HS-5 (cell line): Measurements from ENCODE around the gene CNTNAP2.
"Not testable (repeated sequence)": the region's sequence is repeated elsewhere in the genome, so short reads cannot be mapped to it uniquely, and the experiment has no call there.

Source experiments
- DNase-seq: peaks from one replicate; pipeline ENCODE4 v3.0.0-alpha.2; 2012; ENCODE audit warnings: low read depth

Gene CNTNAP2

DNA sequence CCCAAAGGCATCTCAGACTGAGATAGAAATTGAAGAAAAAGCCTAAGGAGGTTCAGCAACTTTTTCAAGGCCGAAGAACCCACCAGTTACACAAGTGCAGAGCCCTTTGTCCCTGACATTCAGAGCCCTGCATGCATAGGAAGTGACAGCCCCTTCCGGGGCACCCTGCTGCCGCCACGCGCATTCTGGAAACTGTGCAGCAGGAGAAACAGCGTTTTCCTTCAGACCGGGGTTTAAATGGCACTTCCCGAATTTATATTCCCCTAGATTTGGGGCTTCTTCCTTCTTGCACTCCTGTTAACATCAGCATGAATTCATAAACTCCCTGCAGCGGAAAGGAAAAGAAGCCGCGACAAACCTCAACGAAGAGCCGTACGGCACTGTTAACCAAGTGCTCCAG, 2283.5 kb downstream of the CNTNAP2 start:
- DNase-seq = no peak

DNA sequence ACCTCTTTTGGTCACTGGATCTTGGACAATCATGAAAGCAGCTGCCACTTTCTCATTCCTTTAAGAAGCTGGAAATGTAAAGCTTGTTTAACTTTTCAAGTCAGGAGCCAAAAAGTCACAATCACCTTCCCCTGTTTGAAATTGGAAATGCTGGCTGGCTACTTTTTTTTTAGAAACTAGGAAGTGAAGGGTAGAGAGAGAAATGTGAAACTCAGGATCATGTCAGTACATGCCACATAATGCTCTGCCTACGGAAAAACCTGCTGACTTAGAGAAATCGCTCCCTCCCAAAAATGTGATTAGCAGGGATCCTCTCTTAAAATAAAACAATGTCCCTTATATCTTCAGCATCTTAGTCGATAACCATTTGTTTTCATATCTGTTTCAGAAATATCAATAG, 2285.6 kb downstream of the CNTNAP2 start:
- no peak for DNase-seq

DNA sequence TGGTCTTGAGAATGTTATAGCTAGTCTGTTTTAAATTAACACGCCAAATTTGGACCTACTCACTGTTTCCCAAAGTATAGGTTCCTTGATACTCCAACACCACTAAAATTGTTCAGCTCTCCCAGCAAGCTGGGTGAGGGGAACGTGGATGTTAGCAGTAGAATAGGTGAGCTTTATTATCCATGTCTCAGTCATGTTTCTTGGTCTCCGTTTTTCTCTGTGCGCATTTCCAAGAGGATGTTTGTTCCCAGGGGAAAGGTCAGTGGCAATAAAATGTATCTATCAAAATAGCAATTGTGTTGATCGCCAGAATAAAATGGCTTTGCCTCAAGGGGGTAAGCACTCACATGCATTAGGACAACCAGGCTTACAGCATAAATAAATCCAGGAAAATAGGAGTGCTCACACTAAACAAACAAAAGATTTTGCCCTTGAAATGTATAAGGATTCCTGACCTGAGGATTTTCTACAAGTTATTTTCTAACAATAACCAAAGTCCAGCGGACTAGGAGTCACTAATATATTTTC, 2286.9 kb downstream of the CNTNAP2 start:
- DNase-seq = no peak

DNA sequence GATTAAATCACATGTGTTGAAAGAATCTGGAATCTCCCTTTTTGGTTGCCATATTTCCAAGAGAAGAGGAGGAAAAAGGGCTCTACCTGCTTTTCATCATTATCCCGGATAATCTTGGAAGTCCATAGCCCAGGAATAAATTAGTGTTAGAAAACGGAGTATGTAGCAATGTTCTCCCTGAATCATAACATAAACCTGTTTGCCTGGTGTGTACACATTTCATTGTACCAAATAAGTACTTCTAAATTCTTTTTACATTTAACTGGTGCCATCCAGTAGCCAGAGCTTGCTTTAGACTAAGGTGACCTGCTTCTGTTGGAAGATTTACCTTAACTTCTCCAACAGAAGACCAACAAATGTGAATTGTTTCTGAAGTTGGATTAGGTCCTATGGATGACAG, 2291.7 kb downstream of the CNTNAP2 start:
- DNase-seq = no peak

DNA sequence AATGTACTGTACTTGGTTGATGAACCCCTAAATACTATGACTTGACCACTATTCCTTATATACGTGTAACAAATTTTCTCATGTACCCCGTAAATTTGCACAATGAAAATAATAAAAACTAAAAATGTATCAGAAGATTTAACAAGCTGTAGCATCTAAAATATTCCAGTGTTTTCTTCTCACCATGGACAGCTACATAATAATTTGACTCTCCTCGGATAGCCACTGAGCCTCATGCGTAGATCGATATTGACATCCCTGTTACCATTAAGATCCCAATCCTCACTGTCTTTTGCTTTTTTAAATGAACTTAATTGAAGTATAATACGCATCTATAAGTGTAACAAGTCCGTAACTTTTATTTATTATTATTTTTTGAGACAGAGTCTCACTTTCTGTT, 2294.3 kb downstream of the CNTNAP2 start:
- no peak for DNase-seq

DNA sequence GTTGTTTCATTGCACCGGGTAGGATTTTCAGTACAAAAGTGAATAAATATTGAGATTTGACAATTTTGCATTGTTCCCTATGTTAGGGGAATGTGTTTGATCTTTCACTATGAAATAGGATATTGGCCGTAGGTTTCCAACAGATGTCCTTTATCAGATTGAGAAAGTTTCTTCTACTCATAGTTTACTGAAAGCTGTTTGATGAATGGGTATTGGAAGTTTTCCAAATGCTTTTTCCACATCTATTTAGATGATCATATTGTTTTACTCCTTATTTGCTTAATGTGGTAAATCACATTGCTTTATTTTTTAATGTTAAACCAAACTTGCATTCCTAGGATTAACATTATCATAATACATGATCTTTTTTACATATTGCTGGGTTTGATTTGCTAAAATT, 2296.1 kb downstream of the CNTNAP2 start:
- DNase-seq = no peak

DNA sequence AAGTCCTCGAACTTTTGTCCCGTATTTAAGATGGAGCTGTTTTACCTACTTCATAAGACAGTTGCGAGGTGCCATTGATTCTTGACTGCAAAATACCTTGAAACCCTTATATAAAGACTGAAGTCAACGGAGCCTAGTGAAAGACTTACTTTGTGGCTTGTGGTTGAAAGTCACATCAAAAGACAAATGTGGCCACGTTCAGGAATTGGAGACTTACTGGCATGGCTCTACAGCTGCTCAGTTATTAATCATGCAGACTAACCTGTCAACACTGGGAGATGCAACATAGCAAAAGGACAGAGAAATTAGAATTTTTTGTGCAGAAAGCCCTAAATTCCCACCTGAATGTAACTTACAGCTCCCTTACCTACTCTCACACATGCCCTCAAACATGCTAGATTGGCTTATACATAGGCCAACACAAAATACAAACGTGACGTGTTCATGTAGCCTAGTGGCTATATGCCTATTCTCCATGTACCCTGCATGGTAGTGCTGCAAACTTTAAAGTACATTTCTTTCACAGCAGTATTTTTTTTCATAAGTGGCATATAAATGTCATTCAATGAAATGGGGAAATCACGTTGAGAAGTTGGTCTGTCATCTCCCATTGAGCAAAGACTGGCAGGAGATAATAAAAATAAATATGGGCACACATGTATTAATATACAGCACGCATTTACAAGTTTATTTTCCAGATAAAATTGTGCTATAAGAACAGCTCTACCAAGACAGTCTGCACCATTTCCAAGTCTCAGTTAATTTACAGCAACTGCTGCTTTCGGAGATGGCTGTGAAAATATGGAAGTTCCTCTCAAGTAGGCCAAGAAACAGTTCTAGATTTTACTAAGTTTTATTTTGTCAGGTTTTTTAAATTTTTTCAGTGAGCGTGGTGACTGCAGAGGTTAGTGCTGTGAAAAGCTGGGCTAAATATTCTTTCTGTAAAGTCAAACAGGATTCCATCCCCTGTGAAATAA, 2303.5 kb downstream of the CNTNAP2 start:
- no peak for DNase-seq

DNA sequence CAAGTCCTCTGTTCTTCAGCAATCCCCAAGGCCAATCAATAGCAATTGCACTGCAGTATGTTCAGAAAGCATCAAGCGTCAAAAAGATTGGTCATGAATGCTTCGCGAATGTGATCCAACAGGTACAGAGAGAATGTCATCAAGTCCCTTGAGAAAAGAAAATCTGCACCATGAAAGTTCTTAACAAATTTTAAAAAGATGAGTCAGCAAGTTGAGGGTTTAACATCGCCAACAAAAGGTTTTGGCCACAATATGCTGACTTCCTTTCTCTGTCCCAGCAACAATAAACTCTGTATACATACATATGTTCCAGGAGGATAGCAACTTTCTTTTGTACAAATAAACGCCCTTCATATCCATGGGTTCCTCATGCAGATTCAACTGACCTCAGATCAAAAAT, 2305.4 kb downstream of the CNTNAP2 start:
- DNase-seq = no peak

DNA sequence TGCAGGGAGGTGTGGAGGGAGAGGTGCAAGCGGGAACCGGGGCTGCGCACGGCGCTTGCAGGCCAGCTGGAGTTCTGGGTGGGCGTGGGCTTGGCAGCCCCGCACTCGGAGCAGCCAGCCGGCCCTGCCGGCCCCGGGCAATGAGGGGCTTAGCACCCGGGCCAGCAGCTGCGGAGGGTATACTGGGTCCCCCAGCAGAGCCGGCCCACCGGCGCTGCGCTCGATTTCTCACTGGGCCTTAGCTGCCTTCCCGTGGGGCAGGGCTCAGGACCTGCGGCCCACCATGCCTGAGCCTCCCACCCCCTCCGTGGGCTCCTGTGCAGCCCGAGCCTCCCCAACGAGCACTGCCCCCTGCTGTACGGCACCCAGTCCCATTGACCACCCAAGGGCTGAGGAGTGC, 2309.8 kb downstream of the CNTNAP2 start:
- DNase-seq = not testable (repeated sequence)

DNA sequence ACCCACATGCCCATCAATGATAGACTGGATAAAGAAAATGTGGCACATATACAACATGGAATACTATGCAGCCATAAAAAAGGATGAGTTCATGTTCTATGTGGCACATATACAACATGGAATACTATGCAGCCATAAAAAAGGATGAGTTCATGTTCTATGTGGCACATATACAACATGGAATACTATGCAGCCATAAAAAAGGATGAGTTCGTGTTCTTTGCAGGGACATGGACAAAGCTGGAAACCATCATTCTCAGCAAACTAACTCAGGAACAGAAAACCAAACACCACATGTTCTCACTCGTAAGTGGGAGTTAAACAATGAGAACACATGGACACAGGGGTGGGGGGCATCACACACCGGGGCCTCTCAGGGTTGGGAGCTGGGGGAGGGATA, 2314.1 kb downstream of the CNTNAP2 start:
- not testable (repeated sequence) for DNase-seq

DNA sequence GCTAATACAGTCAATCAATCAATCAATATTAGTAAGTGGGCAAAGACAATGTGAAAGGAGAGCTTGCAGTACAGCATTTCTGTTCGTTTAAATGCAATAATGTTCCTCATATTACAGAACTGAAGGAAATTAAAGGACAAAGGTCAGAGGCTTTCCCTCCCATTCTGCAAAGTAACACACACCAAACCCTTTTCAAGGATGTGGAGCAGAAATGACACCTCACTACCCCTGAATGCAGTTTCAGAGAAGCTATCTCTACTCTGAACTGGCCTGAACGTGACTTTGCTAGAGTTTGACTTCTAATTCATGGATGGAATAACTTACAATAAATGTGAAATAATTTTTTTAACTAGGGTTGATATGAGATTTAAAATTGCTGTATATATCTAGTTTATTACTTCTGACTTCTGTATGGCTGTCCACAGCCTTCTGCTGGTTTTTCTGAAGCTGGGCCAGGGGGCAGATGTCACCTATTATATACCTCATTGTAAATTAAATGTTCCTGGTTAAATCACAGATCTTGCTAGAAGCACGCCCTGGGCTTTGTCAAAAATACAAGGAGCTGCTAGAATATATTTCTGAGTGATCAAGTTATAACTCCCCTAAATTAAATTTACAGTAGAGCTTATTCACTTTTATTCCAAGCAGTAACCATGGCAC, 2317.1 kb downstream of the CNTNAP2 start:
- DNase-seq = no peak

DNA sequence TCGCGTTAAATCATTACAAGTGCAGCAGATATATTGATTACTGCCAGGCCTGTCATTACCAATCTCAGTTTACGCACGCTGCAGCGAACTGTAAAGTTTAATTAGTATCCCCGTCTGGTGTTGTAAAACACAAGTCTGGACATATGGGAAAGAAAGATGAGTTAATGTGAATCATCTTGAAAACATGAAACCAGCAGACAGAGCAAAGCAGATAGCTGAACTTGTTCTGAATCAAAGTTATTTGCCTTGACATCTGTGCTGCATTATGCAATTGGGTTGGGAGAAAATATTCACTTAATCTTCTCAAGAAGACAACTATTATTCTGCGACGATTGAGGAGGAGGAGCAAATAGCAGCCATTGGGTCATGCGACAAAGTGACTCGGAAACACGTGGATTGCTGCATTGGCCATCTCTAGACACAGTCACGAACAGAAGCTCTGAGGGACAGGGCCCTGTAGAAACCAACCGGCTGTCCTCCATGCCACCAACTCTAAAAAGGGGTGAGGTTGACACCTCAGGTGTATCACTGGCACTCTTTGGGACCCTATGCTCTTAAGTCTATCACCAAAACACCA, 2317.7 kb downstream of the CNTNAP2 start:
- DNase-seq = no peak

DNA sequence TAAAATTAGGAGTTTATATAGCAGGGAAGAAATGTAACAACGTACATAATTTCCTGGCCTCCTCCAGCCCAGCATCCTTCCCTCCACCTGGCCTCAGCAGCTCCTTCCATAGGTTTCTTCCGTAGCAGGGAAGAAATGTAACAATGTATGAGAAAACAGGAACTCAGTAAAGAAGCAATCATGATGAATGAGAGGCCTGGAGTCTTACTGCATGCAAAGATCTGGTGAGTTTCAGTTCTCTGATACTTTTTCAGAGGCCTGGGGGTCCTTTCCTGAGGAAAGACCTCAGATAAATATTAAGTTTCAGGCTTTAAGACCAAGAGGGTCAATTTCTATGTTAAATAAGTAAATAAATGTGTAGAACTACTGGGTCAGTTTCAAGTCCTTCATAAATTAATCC, 2318.3 kb downstream of the CNTNAP2 start:
- DNase-seq = no peak

DNA sequence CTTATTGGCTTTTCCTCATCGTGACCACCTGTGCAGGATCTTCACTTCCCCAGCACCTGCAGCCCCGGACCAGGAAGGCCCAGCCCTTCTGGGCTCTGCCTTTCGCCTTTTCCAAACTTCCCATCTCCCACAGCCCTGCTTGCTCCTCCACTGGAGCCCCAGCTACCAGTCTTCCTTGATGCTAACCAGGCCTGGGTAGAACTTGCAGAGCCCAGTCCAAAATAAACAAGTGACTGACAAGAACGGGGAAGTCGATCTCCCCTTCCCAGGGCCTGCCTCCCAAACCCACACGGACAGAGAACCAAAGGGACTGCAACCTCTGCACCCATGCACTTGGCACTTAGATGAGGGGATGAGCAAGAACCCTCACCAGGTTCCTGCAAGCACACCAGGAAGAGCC, 2319.1 kb downstream of the CNTNAP2 start:
- DNase-seq = no peak

DNA sequence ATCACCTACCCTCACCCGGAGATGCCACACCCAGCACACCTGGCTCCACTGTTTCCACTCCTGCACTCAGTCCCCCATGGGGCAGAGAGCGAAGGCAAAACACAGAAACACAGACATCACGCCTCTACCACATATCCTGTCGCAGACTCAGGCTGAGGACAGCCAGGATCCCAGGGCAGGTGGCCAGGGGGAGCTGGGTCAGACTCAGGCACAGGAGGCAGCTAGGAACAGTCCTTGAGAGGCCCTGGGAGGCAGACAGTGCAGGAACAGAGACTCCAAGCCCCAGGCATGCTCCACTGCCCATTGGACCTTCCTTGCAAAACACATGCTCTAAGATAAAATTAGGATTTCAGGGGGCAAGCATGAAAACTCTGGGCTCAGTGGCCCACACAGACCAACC, 2319.5 kb downstream of the CNTNAP2 start:
- no peak for DNase-seq

DNA sequence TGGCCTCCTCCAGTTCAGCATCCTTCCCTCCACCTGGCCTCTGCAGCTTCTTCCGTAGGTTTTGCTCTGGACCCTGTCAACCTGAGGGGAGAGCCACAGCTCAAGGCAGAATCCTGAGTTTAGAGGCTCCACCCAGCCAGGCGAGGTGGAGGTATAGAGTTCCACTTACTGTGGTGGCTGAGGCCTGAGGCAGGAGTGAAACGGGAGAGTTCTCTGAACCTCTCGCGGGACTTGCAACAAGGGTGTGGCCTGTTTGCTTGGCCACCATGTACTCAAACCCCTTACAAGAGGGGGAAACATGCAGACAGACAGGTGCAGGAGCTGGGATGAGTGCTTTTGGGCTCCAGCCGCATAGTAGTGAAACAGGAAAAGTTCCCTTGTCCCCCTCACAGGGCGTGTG, 2320.0 kb downstream of the CNTNAP2 start:
- DNase-seq = no peak

DNA sequence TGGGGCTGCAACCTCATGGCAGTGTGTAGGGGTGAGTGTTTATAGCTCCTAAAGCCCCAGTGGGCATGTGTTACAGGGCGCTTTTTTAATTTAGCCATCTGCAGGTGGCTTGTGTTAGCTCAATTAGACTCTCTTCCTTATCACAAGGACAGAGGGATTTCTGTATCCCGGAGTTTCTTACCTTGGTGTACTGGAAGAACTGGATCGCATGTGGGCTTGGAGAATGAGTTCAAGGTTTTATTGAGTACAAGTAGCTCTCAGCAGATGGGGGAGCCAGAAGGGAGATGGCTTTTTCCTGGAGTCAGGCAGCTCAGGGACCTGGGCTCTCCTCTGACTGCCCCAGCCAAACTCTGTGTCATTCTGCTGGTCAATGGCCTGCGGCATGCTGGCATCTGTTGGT, 2320.4 kb downstream of the CNTNAP2 start:
- DNase-seq = no peak

DNA sequence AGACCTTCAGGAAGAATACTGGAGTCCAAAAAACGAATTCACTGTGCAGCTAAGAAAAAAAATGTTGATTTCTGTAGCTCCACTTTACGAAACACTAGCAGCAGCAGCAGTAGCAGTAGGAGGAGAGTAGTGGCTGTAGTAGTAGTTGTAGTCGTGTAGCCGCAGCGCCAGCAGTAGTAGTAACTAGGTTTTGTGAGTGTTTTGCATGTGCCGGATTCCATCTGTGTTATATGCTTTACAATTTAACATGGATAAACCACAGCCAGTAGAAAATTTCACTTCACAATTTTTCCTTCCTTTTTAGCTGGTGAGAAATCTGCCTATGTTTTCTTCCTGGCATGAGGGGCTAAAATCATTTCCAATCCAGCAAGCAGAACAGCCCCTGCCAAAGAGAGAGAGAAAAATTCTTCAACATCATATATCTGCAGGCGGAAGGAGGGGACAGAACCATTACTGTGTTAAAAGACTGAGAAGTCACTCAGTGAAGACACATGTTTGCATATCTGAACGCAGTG, 2325.6 kb downstream of the CNTNAP2 start:
- no peak for DNase-seq

DNA sequence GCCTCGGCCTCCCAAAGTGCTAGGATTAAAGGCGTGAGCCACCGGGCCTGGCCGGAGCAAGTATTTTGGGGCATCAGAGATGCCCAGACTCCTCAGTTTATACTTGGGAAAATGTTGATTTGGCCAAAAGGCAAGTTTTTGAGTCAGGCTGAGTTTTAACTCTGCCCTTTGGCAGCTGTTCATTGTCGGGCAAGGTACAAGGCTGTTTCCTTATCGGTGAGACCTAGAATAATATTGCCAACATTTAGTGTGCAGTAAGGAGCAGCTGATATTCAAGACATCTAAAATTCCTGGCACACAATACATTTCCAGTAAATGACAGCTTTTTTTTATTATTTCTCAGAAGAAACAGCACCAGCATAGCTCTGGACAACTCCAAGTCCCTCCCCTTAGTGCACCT, 2326.3 kb downstream of the CNTNAP2 start:
- no peak for DNase-seq

DNA sequence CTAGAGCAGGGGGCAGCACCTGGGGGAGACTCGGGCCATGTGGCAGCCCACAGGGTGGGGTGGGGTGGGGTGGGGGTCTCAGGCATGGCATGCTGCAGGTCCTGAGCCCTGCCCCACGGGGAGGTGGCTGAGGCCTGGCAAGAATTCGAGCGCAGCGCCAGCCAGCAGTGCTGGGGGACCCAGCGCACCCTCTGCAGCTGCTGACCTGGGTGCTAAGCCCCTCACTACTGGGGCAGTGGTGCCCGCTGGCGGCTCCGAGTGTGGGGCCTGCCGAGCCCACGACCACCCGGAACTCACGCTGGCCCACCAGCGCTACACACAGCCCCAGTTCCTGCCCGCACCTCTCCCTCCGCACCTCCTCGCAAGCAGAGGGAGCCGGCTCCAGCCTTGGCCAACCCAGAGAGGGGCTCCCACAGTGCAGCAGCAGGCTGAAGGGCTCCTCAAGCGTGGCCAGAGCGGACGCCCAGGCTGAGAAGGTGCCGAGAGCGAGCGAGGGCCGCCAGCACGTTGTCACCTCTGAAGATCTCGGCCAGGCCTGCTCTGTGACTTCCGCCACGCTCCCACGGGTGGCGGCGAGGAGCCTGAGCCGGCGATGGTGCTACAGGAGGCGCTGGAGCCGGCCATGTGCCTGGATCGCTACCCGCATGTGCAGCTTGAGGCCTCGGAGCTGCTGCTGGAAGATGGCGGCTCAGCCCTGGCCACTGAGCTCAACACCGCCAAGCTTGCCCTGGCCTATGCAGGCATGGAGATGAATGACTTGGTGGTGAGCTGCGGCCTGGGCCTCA, 2328.9 kb downstream of the CNTNAP2 start:
- DNase-seq = no peak

DNA sequence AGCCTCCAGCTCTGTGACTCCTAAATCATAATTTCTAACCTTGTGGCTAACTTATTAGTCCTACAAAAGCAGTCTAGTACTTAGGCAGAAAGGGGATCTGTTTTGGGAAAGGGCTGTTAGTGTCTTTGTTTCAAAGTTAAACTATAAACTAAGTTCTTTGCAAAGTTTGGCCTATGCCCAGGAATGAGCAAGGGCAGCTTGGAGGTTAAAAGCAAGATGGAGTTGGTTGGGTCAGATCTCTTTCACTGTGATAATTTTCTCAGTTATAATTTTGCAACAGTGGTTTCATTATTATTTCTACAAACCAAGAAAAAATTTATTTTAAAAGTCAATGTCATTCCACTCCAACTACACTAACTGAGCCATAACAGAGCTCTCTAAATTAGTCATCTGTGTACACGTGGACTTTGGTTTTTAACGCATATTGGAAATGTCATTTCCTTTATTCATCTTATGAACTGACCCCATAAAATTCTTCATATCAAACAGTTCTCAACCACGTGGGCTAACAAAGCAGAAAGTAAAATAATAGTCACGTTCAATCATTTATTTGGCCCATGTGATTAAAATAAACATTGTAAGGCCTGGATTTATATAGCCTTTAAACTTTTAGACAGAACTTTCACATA, 2330.7 kb downstream of the CNTNAP2 start:
- DNase-seq = no peak
